Fibroblast of the aortic adventitia (primary cell): ENCODE data around the gene LRRC34. TPM values are rescaled to one million over a fixed set of nuclear protein-coding genes. Genes with fewer than 3 reads are reported as not detected.

Experiments
- DNase-seq: peaks from one replicate; pipeline ENCODE4 v3.0.0-alpha.2; 2010; ENCODE audit warnings: low read depth
- H3K4me3 ChIP-seq: 2 replicates; pipeline ENCODE4 v1.5.1; 2011; ENCODE audit warnings: low read depth, mild to moderate bottlenecking, control low read depth, low read length, moderate library complexity
- CTCF ChIP-seq: IDR thresholded peaks from 2 replicates; pipeline ENCODE4 v1.5.1; 2011; ENCODE audit warnings: mild to moderate bottlenecking, low read length, control low read depth, inconsistent platforms; ENCODE audit not compliant: insufficient read depth
- total RNA-seq: library from RNA; depleted of rRNA; stranded (reverse); fragments of >200 nt; gene quantifications from 2 replicates; pipeline ENCODE4 v1.2.3, GENCODE V29; 2012; ENCODE audit warnings: low replicate concordance

The LRRC34 gene
- total RNA-seq, 1 donor, result 7.4 TPM

- DNase-seq, result no peak
- no peak for TF ChIP-seq CTCF
- no peak overlapping the region for H3K4me3 ChIP-seq
Measured at GRCh38 chr3:169748670-169749069, 64.0 kb downstream of the LRRC34 start.

GRCh38 chr3:169746924-169747323, 65.8 kb downstream of the LRRC34 start:
- DNase-seq, result no peak
- no peak overlapping the region for H3K4me3 ChIP-seq
- no peak for TF ChIP-seq CTCF

- peak; percentile 59 for DNase-seq
- H3K4me3 ChIP-seq, result no peak overlapping the region
- peak; percentile 46 for TF ChIP-seq CTCF
Measured at GRCh38 chr3:169744366-169745054, 68.2 kb downstream of the LRRC34 start.

Other genes starting within 250 kb of the LRRC34 start
- 10.1 and 44.3 TPM in 2 replicates for gene MECOM, start 149.2 kb downstream of the LRRC34 start, total RNA-seq
- gene TERC, start 47.8 kb downstream of the LRRC34 start, total RNA-seq, result 124 and 230 TPM in 2 replicates
- 3.8 and 4.3 TPM in 2 replicates for gene ACTRT3, start 43.3 kb downstream of the LRRC34 start, total RNA-seq
- gene MYNN, start 39.5 kb downstream of the LRRC34 start, total RNA-seq, result 14.4 and 27.1 TPM in 2 replicates
- gene LRRIQ4, start within 50 bp of the LRRC34 start, total RNA-seq, result 0.09 TPM in 1 of 2 replicates, not detected in the other
- not detected in 2 replicates for gene LRRC31, start 57.0 kb upstream of the LRRC34 start, total RNA-seq
- not detected in 2 replicates for gene SAMD7, start 98.7 kb upstream of the LRRC34 start, total RNA-seq
- gene SEC62, start 153.9 kb upstream of the LRRC34 start, total RNA-seq, result 52.3 and 71.0 TPM in 2 replicates
- gene GPR160, start 225.1 kb upstream of the LRRC34 start, total RNA-seq, result 0.90 TPM in 1 of 2 replicates, not detected in the other